ENCODE measurements around the gene PEAR1. TPM values are rescaled to one million over a fixed set of nuclear protein-coding genes. Genes with fewer than 3 reads are reported as not detected.

Gene PEAR1
- total and polyA plus RNA-seq, 2 of the 4 experiments (the other 2 are of a cell fraction): 2.0 to 44.4 TPM

DNA sequence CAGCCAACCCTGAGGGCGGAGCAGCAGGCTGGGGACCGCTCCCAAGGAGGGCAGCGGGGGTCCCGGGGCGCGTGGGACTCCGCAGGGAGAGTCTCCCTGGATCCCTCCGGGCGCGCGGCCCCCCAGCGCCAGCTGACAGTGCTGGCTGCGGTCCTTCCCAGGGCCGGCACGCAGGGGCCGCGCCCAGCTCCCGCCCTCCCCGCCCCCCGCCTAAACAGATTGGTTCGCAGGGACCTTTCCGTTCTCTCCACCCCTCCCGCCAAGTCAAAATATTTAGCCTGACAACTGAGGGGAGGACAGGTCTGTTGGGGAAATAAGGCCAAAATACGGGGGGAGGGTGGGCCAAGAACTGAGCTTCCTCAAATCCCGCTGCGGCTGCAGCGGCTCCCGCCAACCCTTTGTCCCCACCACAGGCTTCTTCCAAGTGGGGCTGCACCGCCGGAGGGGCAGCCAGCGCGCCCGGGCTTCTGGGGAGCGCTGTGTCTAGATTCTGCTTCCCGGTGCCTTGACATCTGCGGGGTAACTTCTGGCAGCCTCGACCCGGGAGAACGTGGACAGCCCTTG lies 34.5 kb upstream of the PEAR1 start, which contains the start of gene INSRR:
Gene INSRR, minus strand, starts transcription at position 159 of the 564 bp plus-strand sequence. CDS start 496 bp downstream, outside the sequence.
- dilution Hi-C loops (cut with HindIII; ENCODE audit: low sequenced_read_pairs, unreplicated experiment) (no loop called here), intact Hi-C loops (cut with micrococcal nuclease) (no loop called here), in situ Hi-C loops (cut with MboI; ENCODE audit: low sequenced_read_pairs) (no loop called here)
- H3K4me3 ChIP-seq (ENCODE audit: insufficient read depth, low read depth, low read length): peak within 1 kb of the TSS; percentile 13; the same call in 1 of the 2 replicates
- H3K36me3 ChIP-seq (ENCODE audit: control insufficient read depth, insufficient read depth, low read length): no peaks in the 10 kb centered on the region
- H3K27me3 ChIP-seq (ENCODE audit: control insufficient read depth, insufficient read depth, low read length): peaks cover 85% of the 10 kb centered on the region
- H3K9me3 ChIP-seq (ENCODE audit: control insufficient read depth, insufficient read depth, low read length): no peaks in the 10 kb centered on the region
- no peak within 1 kb of the TSS for H3K27ac ChIP-seq (ENCODE audit: insufficient read depth, low read length)
- POLR2A ChIA-PET (ENCODE audit: unreplicated experiment): no interaction called here
- H2AFZ ChIP-seq (replicated peaks; ENCODE audit: low read length, poor library complexity): peak within 1 kb of the TSS; percentile 73
- 0 out of 2 replicates have a peak, but pooled peaks cover 6% of the 10 kb centered on the region for H4K20me1 ChIP-seq (ENCODE audit: insufficient read depth, low read length)
- no peak within 1 kb of the TSS for H3K56ac ChIP-seq (ENCODE audit: extremely low read depth, insufficient read depth, low read length)
- H3K23ac ChIP-seq (ENCODE audit: low read depth, low read length): peak within 1 kb of the TSS; percentile 16; the same call in 1 of the 2 replicates
- H2BK15ac ChIP-seq (ENCODE audit: low read depth, low read length): no peak within 1 kb of the TSS
- H2AK9ac ChIP-seq (replicated peaks; ENCODE audit: low read depth, low read length, poor library complexity): peak within 1 kb of the TSS; percentile 16
- no peaks in the 10 kb centered on the region for H3K79me1 ChIP-seq (ENCODE audit: low read depth in 1 of 2, low read length in 2 of 2)
- H2BK20ac ChIP-seq (ENCODE audit: low read depth, low read length): no peak within 1 kb of the TSS
- no TSS peak for BruUV-seq (replicated peaks)
- no peak within 1 kb of the TSS for H3K18ac ChIP-seq (ENCODE audit: low read depth, low read length)
- peaks cover 4% of the 10 kb centered on the region; the same call in 1 of the 2 replicates for H3K4me1 ChIP-seq (ENCODE audit: control insufficient read depth, insufficient read depth, low read length)
- H2BK5ac ChIP-seq (ENCODE audit: low read depth, low read length, poor library complexity, severe bottlenecking): no peak within 1 kb of the TSS
- no peaks in the 10 kb centered on the region for H3K9me1 ChIP-seq (ENCODE audit: insufficient read depth, low read length)
- H3K4ac ChIP-seq (ENCODE audit: low read depth, low read length): no peak within 1 kb of the TSS
- H4K5ac ChIP-seq (ENCODE audit: low read depth, low read length): no peak within 1 kb of the TSS
- no peak within 1 kb of the TSS for H3K9ac ChIP-seq (ENCODE audit: low read depth, low read length)
- H3K14ac ChIP-seq (replicated peaks; ENCODE audit: low read depth, low read length): no peak within 1 kb of the TSS
- H3K4me2 ChIP-seq (ENCODE audit: low read depth, low read length): peak within 1 kb of the TSS; percentile 72
- 13% methylated on average over 7 of the region's 39 CpGs; no CpG with 5 or more reads in 1 of the 2 experiments for WGBS, 2 experiments (ENCODE audit: extremely low coverage in 2 of 2, insufficient read length in 1 of 2)
- TF ChIP-seq ELK1 (IDR thresholded peaks at IDR 0.05; ENCODE audit: borderline replicate concordance, low read depth, low read length) (no peak), POLR2A (IDR thresholded peaks at IDR 0.05; ENCODE audit: low read depth, low read length) (no peak), BHLHE40 (IDR thresholded peaks at IDR 0.05; ENCODE audit: low read depth, low read length) (no peak), RAD21 (IDR thresholded peaks at IDR 0.05; ENCODE audit: low read length) (no peak), FOS (IDR thresholded peaks at IDR 0.05; ENCODE audit: low read depth, low read length) (no peak), CHD1 (IDR thresholded peaks at IDR 0.05; ENCODE audit: low read depth, low read length) (no peak), NFE2L2 (IDR thresholded peaks at IDR 0.05; ENCODE audit: low read depth, low read length) (no peak), MAFK (IDR thresholded peaks at IDR 0.05; ENCODE audit: low read depth, low read length) (no peak)
- no peak within 1 kb of the TSS for H2AK5ac ChIP-seq (ENCODE audit: low read depth, low read length)
- H2BK120ac ChIP-seq (ENCODE audit: low read depth, low read length): no peak within 1 kb of the TSS
- no peak within 1 kb of the TSS for H4K91ac ChIP-seq (ENCODE audit: insufficient read depth, low read depth, low read length)
- CTCF ChIA-PET: interaction anchor here (0.7 to 3.6 kb wide), 16 partner anchors 11 to 213 kb away, joined by 3 to 28 read pairs (median 4); partner anchors contain the start of genes ISG20L2 and METTL25B
- DNase-seq: no peak
- ATAC-seq (ENCODE audit: low read depth): no peak
- no peak within 1 kb of the TSS for H4K8ac ChIP-seq (ENCODE audit: low read depth in 2 of 2, low read length in 2 of 2)

All from IMR-90 (cell line).